Endodermal cell (in vitro differentiated cells): ENCODE measurements around the gene IRF2BP2. TPM values are rescaled to one million over a fixed set of nuclear protein-coding genes. Genes with fewer than 3 reads are reported as not detected.

Source experiments
- DNase-seq: peaks from one replicate; pipeline ENCODE4 v3.0.0-alpha.2; 2017
- H3K27ac ChIP-seq: 2 replicates; pipeline ENCODE4 v1.5.1; 2013; ENCODE audit warnings: mild to moderate bottlenecking, low read depth, low read length, moderate library complexity
- H3K27me3 ChIP-seq: 2 replicates; pipeline ENCODE4 v1.6.1; 2013; ENCODE audit warnings: mild to moderate bottlenecking, low read length, moderate library complexity; ENCODE audit not compliant: insufficient read depth, control insufficient read depth, poor library complexity, severe bottlenecking
- H3K36me3 ChIP-seq: 2 replicates; pipeline ENCODE4 v1.7.0; 2013; ENCODE audit warnings: mild to moderate bottlenecking, low read length, moderate library complexity; ENCODE audit not compliant: control insufficient read depth, insufficient read depth
- H3K4me1 ChIP-seq: one replicate; pipeline ENCODE4 v1.7.0; 2013; ENCODE audit warnings: low read length; ENCODE audit not compliant: control insufficient read depth, insufficient read depth
- H3K4me3 ChIP-seq: 2 replicates; pipeline ENCODE4 v1.5.1; 2013; ENCODE audit warnings: mild to moderate bottlenecking, low read length, moderate library complexity
- H3K9ac ChIP-seq: 2 replicates; pipeline ENCODE4 v1.6.1; 2013; ENCODE audit warnings: mild to moderate bottlenecking, low read length, moderate library complexity; ENCODE audit not compliant: poor library complexity, severe bottlenecking; ENCODE audit errors: extremely low read depth
- H3K9me3 ChIP-seq: 2 replicates; pipeline ENCODE4 v1.6.1; 2013; ENCODE audit warnings: mild to moderate bottlenecking, low read length, moderate library complexity; ENCODE audit not compliant: control insufficient read depth
- H3K27ac Mint-ChIP-seq: 2 replicates; pipeline ENCODE4 v1.8.0; 2020; ENCODE audit warnings: mixed read lengths
- H3K27me3 Mint-ChIP-seq: 2 replicates; pipeline ENCODE4 v1.8.0; 2021; ENCODE audit warnings: mild to moderate bottlenecking, mixed read lengths; ENCODE audit not compliant: insufficient read depth
- H3K36me3 Mint-ChIP-seq: 2 replicates; pipeline ENCODE4 v1.8.0; 2020; ENCODE audit warnings: low read depth, mixed read lengths
- H3K4me1 Mint-ChIP-seq: 2 replicates; pipeline ENCODE4 v1.8.0; 2020; ENCODE audit warnings: mixed read lengths
- H3K4me3 Mint-ChIP-seq: 2 replicates; pipeline ENCODE4 v1.8.0; 2020; ENCODE audit warnings: mild to moderate bottlenecking, moderate library complexity, mixed read lengths
- H3K9me3 Mint-ChIP-seq: 2 replicates; pipeline ENCODE4 v1.8.0; 2020; ENCODE audit warnings: mild to moderate bottlenecking, mixed read lengths
- WGBS, 2 experiments: methylation state at CpG; one replicate each; pipeline versions ENCODE4 v1.1.5 to v1.1.7; 2013; ENCODE audit warnings: missing lambda C conversion rate in 2 of 2, mixed read lengths in 1 of 2; ENCODE audit not compliant: insufficient coverage in 1 of 2, insufficient read length in 1 of 2; 5-methylcytosine and 5-hydroxymethylcytosine counted together
- total RNA-seq, 2 donors: library from RNA; stranded (reverse); fragmentation: NEBNext Ultra II Directional in 1 of 2; extraction: Animal tissue kit (Norgen Biotek cat#: 25700) in 1 of 2; gene quantifications; 2 replicates in 1 of 2; 3 replicates in 1 of 2; pipeline ENCODE4 v1.2.1, GENCODE V29; 2021
- TF ChIP-seq, protein P1 (sequence below): fragments of 200-600 bp; sonication (generic); conservative IDR thresholded peaks from 2 replicates; pipeline ENCODE4 v1.5.0; 2021; ENCODE audit warnings: antibody characterized with exemption, mild to moderate bottlenecking

The IRF2BP2 gene
- total RNA-seq, 2 donors from 2014 or later: 41.6 to 45.7 TPM

DNA sequence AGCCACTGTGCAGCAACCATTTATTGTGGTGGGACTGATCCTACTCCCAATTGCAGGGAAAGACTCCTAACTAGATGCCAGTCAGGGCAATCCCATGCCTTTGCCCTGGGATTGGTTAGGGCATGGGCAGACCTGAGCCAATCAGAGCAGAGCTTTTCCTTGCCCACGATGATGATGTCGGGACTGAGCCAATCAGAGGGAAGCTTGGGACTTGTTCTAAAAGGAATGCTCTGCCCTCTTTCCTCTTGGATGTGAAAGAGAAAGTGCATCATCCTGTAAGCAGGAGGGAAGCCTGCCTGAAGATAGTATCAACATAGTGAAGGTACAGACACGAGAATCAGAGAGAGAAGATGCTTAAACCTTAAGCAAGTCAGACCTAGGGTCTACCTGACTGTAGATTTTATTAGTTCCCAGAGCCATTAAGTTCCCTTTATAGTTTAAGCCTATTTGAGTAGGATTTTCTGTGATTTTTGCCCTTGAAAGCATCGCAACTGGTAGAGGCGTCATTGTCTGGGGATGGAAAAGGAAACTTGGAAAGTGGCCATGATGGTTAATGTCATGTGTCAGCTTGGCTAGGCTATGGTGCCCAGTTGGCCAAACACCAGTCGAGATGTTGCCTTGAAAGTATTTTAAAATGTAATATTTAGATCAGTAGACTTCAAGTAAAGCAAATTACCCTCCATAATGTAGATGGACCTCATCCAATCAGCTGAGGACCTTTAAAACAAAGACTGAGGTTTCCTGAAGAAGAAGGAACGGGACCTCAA, 19.9 kb downstream of the IRF2BP2 start:
- H3K4me1 Mint-ChIP-seq: no peaks in the 10 kb centered on the region
- peaks cover 7% of the 10 kb centered on the region for H3K9me3 Mint-ChIP-seq
- Histone ChIP-seq H3K36me3 (no peaks in the 10 kb centered on the region), H3K9me3 (no peaks in the 10 kb centered on the region), H3K9ac (no peak overlapping the region), H3K4me1 (no peaks in the 10 kb centered on the region), H3K27ac (no peak overlapping the region), H3K4me3 (no peak overlapping the region), H3K27me3 (no peaks in the 10 kb centered on the region)
- no peaks in the 10 kb centered on the region for H3K36me3 Mint-ChIP-seq
- TF ChIP-seq, protein P1, sequence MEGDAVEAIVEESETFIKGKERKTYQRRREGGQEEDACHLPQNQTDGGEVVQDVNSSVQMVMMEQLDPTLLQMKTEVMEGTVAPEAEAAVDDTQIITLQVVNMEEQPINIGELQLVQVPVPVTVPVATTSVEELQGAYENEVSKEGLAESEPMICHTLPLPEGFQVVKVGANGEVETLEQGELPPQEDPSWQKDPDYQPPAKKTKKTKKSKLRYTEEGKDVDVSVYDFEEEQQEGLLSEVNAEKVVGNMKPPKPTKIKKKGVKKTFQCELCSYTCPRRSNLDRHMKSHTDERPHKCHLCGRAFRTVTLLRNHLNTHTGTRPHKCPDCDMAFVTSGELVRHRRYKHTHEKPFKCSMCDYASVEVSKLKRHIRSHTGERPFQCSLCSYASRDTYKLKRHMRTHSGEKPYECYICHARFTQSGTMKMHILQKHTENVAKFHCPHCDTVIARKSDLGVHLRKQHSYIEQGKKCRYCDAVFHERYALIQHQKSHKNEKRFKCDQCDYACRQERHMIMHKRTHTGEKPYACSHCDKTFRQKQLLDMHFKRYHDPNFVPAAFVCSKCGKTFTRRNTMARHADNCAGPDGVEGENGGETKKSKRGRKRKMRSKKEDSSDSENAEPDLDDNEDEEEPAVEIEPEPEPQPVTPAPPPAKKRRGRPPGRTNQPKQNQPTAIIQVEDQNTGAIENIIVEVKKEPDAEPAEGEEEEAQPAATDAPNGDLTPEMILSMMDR: no peak
- DNase-seq: no peak
- H3K27ac Mint-ChIP-seq: no peak overlapping the region
- WGBS, 2 experiments: 61 to 67% methylated on average over 6 to 7 of the region's 7 CpGs
- peaks cover 2% of the 10 kb centered on the region for H3K27me3 Mint-ChIP-seq
- H3K4me3 Mint-ChIP-seq: no peak overlapping the region

DNA sequence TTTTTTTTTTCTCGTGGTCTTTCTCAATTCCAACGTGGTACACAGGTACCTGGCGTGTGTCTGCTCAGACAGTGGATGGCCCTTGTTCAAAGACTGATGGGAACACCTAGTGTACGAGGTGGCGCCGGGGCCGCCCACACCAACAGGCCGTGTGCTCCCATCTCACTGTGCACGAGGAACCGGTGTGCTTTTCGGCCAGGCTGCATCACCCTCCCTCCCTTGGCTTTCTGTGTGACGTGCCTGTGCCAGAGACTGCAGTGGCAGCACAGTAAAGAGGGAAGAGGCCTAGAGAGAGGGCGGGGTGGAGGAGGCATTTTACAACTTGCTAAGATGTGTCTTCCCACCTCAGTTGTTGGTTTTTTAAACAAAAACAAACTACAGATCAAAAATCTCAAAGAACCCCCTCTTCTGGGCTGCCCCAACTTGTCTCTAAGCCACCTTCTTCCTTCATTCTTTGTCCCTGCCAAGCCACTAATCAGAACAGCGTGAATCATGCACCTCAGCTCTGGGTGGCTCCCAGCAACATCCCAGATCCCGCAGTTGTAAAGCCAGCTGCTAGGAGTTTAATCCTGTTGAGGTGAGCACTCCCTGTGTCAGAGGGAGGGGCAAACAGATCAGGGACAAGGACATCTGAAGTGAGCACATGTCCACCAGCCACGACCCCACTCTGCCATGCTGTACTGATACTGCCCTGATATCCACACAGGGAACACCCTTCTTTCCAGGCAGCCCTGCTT, 20.7 kb downstream of the IRF2BP2 start:
- TF ChIP-seq, protein P1: no peak
- 90 to 92% methylated on average over 9 to 16 of the region's 16 CpGs for WGBS, 2 experiments
- Histone ChIP-seq H3K36me3 (no peaks in the 10 kb centered on the region), H3K9ac (no peak overlapping the region), H3K9me3 (no peaks in the 10 kb centered on the region), H3K4me3 (no peak overlapping the region), H3K4me1 (no peaks in the 10 kb centered on the region), H3K27ac (no peak overlapping the region), H3K27me3 (no peaks in the 10 kb centered on the region)
- Mint-ChIP-seq H3K4me3 (no peak overlapping the region), H3K27ac (no peak overlapping the region), H3K9me3 (no peaks in the 10 kb centered on the region), H3K36me3 (no peaks in the 10 kb centered on the region), H3K4me1 (no peaks in the 10 kb centered on the region), H3K27me3 (peaks cover 2% of the 10 kb centered on the region)
- no peak for DNase-seq

GRCh38 chr1:234588386-234588785, 21.6 kb downstream of the IRF2BP2 start:
- H3K36me3 Mint-ChIP-seq: no peaks in the 10 kb centered on the region
- no peaks in the 10 kb centered on the region for H3K4me1 Mint-ChIP-seq
- Histone ChIP-seq H3K4me3 (no peak overlapping the region), H3K27ac (no peak overlapping the region), H3K4me1 (no peaks in the 10 kb centered on the region), H3K9me3 (no peaks in the 10 kb centered on the region), H3K36me3 (no peaks in the 10 kb centered on the region), H3K9ac (no peak overlapping the region), H3K27me3 (no peaks in the 10 kb centered on the region)
- H3K27me3 Mint-ChIP-seq: peaks cover 2% of the 10 kb centered on the region
- no peak overlapping the region for H3K4me3 Mint-ChIP-seq
- no peaks in the 10 kb centered on the region for H3K9me3 Mint-ChIP-seq
- no peak for DNase-seq
- no peak overlapping the region for H3K27ac Mint-ChIP-seq
- WGBS, 2 experiments: 85 to 100% methylated on average over 3 to 4 of the region's 4 CpGs
- TF ChIP-seq, protein P1: no peak
